Mesothelial cell of epicardium (in vitro differentiated cells): ENCODE measurements around the gene ELF3. TPM values are rescaled to one million over a fixed set of nuclear protein-coding genes. Genes with fewer than 3 reads are reported as not detected.
"Not testable (repeated sequence)": the region's sequence is repeated elsewhere in the genome, so short reads cannot be mapped to it uniquely, and the experiment has no call there.

ENCODE experiments used
- DNase-seq, 2 experiments: peaks; one replicate each; pipeline ENCODE4 v3.0.0; 2021; ENCODE audit warnings: low spot score in 2 of 2; ENCODE audit not compliant: unreplicated experiment in 2 of 2
- H3K27ac Mint-ChIP-seq: 2 replicates; pipeline ENCODE4 v1.8.0; 2021; ENCODE audit warnings: mixed read lengths
- H3K27me3 Mint-ChIP-seq: 2 replicates; pipeline ENCODE4 v1.8.0; 2021; ENCODE audit warnings: low read depth, mixed read lengths
- H3K36me3 Mint-ChIP-seq: 2 replicates; pipeline ENCODE4 v1.8.0; 2021; ENCODE audit warnings: mixed read lengths
- H3K4me1 Mint-ChIP-seq: 2 replicates; pipeline ENCODE4 v1.8.0; 2021; ENCODE audit warnings: mixed read lengths
- H3K4me3 Mint-ChIP-seq: 2 replicates; pipeline ENCODE4 v1.8.0; 2021; ENCODE audit warnings: mild to moderate bottlenecking, moderate library complexity, mixed read lengths
- H3K9me3 Mint-ChIP-seq: 2 replicates; pipeline ENCODE4 v1.8.0; 2021; ENCODE audit warnings: mixed read lengths
- total RNA-seq: library from RNA; stranded (reverse); gene quantifications from 3 replicates; pipeline ENCODE4 v1.2.1, GENCODE V29; 2021
- TF ChIP-seq, protein P1 (sequence below): fragments of 200-600 bp; sonication (generic); IDR thresholded peaks from one replicate; pipeline ENCODE4 v1.5.0; 2021; ENCODE audit warnings: antibody characterized with exemption; ENCODE audit not compliant: unreplicated experiment

Gene ELF3
- total RNA-seq, 1 donor from 2014 or later, result 112 TPM

DNA sequence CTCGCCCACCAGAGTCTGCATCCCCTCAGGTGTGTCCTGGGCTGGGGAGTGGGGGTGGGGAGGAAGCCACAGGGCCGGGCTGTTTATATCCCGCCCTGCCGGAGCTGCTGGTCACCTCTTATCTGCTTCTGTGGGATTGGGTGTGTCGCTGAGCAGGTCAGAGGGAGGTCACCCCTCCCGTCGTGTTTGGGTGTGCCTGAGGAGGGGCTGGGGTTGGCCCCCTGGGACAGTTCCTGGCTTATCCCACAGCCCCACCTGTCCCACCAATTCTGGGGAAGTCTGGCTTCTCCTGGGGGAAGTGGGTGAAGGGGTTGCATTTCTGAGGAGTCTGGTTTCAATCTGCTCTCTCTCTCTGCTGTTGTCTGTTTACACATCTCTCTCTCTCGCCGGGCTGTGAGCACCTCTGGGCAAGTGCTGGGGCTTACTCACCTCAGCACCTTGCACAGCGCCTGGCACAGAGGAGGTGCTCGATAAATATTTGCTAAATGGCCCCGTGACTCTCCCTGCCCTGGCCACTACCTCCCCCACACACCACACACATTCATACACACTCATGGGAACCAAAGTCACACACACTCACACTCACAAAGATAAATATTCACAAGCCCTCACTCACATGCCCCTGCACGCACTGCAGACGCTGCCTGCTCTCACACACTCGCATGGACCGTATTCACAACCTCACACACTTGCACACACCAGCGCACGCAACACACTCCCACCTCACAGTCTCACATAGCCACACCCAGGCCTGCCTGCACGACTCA lies 8.3 kb downstream of the ELF3 start:
- Mint-ChIP-seq H3K9me3 (no peaks in the 10 kb centered on the region), H3K36me3 (peaks cover 9% of the 10 kb centered on the region), H3K27ac (peak overlapping the region; percentile 94), H3K4me1 (peaks cover 62% of the 10 kb centered on the region), H3K4me3 (peak overlapping the region; percentile 33), H3K27me3 (no peaks in the 10 kb centered on the region)
- no peak for DNase-seq
- TF ChIP-seq, protein P1, sequence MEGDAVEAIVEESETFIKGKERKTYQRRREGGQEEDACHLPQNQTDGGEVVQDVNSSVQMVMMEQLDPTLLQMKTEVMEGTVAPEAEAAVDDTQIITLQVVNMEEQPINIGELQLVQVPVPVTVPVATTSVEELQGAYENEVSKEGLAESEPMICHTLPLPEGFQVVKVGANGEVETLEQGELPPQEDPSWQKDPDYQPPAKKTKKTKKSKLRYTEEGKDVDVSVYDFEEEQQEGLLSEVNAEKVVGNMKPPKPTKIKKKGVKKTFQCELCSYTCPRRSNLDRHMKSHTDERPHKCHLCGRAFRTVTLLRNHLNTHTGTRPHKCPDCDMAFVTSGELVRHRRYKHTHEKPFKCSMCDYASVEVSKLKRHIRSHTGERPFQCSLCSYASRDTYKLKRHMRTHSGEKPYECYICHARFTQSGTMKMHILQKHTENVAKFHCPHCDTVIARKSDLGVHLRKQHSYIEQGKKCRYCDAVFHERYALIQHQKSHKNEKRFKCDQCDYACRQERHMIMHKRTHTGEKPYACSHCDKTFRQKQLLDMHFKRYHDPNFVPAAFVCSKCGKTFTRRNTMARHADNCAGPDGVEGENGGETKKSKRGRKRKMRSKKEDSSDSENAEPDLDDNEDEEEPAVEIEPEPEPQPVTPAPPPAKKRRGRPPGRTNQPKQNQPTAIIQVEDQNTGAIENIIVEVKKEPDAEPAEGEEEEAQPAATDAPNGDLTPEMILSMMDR, result no peak

DNA sequence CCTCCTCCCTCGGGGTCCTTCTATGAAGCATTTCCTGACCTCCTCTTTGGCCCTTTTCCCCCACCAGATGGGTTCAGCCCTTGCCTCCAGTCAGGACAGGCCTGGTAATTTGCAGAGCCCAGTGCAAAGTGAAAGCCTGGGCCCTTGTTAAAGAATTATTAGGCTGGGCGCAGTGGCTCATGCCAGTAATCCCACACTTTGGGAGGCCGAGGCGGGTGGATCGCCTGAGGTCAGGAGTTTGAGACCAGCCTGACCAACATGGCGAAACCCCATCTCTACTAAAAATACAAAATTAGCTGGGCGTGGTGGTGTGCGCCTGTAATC lies 8.8 kb downstream of the ELF3 start:
- Mint-ChIP-seq H3K4me1 (peaks cover 58% of the 10 kb centered on the region), H3K27ac (peak overlapping the region; percentile 94), H3K4me3 (peak overlapping the region; percentile 33)
- not testable (repeated sequence) for DNase-seq, H3K9me3 Mint-ChIP-seq, H3K27me3 Mint-ChIP-seq, H3K36me3 Mint-ChIP-seq

DNA sequence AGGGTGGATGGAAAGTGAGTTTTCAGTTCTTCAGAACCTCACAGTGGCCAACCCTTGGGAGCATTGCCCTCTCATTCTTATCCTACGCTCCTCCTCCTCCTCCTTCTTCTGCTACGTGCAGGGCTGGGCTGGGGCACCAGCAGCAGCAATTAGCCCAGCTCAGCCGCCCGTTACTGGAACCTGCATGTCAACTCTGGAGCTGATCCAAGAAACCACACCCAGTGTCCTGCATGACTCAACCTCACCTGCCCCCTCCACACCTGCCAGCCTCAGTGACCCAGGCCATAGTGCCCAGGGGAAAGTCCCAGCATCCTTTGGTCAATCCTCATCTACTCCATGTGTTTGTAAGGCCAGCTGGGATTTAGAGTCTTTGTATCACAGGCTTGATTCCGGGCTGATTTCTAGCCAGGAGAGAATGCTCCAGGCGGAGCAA lies 12.6 kb downstream of the ELF3 start:
- H3K4me1 Mint-ChIP-seq, result peaks cover 28% of the 10 kb centered on the region
- TF ChIP-seq, protein P1, result no peak
- H3K36me3 Mint-ChIP-seq, result no peaks in the 10 kb centered on the region
- H3K9me3 Mint-ChIP-seq, result no peaks in the 10 kb centered on the region
- no peak for DNase-seq
- no peaks in the 10 kb centered on the region for H3K27me3 Mint-ChIP-seq
- no peak overlapping the region for H3K4me3 Mint-ChIP-seq
- peak overlapping the region; percentile 66 for H3K27ac Mint-ChIP-seq

DNA sequence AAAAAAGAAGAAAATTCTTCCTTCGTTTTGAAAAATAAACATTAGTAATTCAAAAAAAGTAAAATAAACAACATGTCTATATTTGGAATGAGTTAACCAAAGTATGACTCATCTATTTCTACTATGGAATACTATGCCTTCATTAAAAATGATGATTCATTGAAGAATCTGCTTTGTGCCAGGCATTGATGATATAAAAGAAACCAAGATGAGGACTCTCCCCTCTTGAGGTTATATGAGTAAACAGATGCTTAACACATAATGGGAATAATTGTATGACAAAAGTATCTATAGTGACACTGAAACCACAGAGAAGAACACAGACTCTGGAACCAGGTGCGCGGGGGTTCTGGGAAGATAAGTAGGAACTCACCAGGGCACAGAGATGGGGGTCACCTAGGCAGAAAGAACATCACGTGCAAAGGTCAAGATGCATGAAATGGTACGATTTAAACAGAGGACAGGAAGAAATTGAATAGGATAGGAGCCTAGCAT lies 18.8 kb downstream of the ELF3 start:
- Mint-ChIP-seq H3K9me3 (peaks cover 3% of the 10 kb centered on the region), H3K27me3 (no peaks in the 10 kb centered on the region), H3K4me3 (no peak overlapping the region), H3K27ac (peak overlapping the region; percentile 36), H3K4me1 (peaks cover 12% of the 10 kb centered on the region), H3K36me3 (no peaks in the 10 kb centered on the region)
- DNase-seq, result no peak
- TF ChIP-seq, protein P1, result no peak

DNA sequence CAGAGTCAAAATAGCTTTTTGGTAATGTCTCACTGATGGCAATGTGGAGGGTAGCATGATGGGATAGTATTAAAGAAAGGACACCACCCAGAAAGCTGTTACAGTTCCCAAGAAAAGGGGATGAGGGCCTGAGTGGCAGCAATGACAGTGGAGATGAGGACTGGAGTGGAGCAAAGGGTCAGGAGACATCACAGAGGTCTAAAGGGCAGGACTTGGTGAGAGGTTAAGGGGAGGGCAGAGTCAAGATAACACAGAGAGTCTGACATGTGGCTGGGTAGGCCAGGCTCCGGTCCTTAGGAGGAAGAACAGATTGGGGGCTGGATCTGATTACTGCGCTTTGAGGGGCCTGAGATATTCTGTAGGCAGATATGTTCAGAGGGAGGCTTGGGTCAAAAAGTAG lies 19.3 kb downstream of the ELF3 start:
- Mint-ChIP-seq H3K27ac (peak overlapping the region; percentile 48), H3K36me3 (no peaks in the 10 kb centered on the region), H3K4me3 (no peak overlapping the region), H3K9me3 (peaks cover 3% of the 10 kb centered on the region), H3K4me1 (peaks cover 17% of the 10 kb centered on the region), H3K27me3 (no peaks in the 10 kb centered on the region)
- no peak for DNase-seq
- TF ChIP-seq, protein P1, result no peak

DNA sequence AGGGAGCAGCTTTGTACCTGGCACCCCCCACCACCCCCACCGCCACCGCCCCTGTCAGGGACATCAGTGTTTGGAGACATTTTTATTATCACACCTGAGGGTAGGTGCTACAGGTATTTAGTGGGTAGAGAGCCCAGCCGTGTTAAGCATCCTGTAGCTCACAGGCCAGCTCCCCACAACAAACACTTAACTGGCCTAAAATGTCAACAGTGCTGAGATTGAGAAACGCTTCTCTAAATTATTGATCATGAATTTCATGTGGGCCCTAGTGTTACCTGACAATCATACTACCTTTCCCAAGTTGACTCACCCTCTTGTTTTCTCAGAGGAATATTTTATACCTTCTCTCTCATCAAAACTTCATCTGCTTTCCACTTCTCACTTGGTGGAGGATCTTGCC lies 21.4 kb downstream of the ELF3 start:
- TF ChIP-seq, protein P1, result no peak
- no peak overlapping the region for H3K4me3 Mint-ChIP-seq
- peaks cover 24% of the 10 kb centered on the region for H3K4me1 Mint-ChIP-seq
- H3K27ac Mint-ChIP-seq, result peak overlapping the region; percentile 71
- H3K9me3 Mint-ChIP-seq, result peaks cover 3% of the 10 kb centered on the region
- DNase-seq, result no peak
- no peaks in the 10 kb centered on the region for H3K27me3 Mint-ChIP-seq
- H3K36me3 Mint-ChIP-seq, result no peaks in the 10 kb centered on the region
